Measurements from ENCODE around the gene KRT37. TPM values are rescaled to one million over a fixed set of nuclear protein-coding genes. Genes with fewer than 3 reads are reported as not detected.

Gene KRT37
- total and polyA plus RNA-seq, 2 of the 13 experiments (the other 11 are each of a cell fraction or from before 2014, with no cell fraction given), result 0.69 TPM; not detected in 1

DNA sequence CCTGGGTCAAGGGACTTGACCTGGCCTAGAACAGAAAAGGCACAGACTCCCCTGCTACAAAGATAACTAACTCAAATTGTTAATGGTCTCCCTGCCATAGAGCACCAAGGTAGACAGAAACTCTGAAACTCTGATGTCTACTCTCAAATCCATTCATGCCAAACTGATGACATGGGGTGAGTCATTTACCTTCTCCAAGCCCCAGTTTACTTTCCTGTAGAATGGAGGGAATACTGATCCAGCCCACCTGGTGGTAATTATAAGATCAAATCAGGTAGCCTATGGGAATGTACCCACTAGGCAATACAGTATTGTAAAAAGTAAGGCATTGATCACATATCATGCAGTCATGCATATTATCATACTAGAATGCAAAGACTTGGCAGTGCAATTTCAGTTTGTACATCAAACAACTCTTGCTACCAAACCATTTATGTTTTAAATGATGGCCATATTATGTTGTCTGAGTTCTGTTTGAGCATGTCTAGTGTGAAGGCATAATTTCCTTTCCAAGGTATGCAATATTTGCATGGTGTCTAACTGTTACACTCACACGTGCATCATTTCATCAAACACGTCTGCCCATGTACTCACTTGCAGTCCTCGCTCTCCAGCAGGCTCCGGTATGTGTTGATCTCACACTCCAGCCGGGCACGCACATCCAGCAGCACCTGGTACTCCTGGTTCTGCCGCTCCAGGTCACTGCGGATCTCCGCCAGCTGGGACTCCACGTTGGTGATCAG, 30.0 kb downstream of the KRT37 start (continued):
- TF ChIP-seq, protein P1, sequence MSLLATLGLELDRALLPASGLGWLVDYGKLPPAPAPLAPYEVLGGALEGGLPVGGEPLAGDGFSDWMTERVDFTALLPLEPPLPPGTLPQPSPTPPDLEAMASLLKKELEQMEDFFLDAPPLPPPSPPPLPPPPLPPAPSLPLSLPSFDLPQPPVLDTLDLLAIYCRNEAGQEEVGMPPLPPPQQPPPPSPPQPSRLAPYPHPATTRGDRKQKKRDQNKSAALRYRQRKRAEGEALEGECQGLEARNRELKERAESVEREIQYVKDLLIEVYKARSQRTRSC (CRISPR knock-in tag; IDR thresholded peaks at IDR 0.05; ENCODE audit: low read depth), result no peak
- TF ChIP-seq SOX13 (IDR thresholded peaks at IDR 0.05), result no peak
- no peak for TF ChIP-seq SOX13 (CRISPR knock-in tag; conservative IDR thresholded peaks at IDR 0.05 in 1 of 2, IDR thresholded peaks at IDR 0.05 in 1 of 2)
- TF ChIP-seq FOXJ3 (CRISPR knock-in tag; IDR thresholded peaks at IDR 0.05; ENCODE audit: borderline replicate concordance), result no peak
- TF ChIP-seq NR3C1 (CRISPR knock-in tag; IDR thresholded peaks at IDR 0.05), result no peak
- no peak for TF ChIP-seq ZSCAN20 (CRISPR knock-in tag; IDR thresholded peaks at IDR 0.05; ENCODE audit: borderline replicate concordance)
- TF ChIP-seq ZNF430 (CRISPR knock-in tag; IDR thresholded peaks at IDR 0.05), result no peak
- no peak for TF ChIP-seq PTBP1 (IDR thresholded peaks at IDR 0.05; ENCODE audit: low read depth, low read length, poor library complexity, severe bottlenecking)

- DNase-seq (ENCODE audit: low spot score) (no peak), ATAC-seq (no peak), FAIRE-seq (no peak)
- H3K9ac ChIP-seq (ENCODE audit: insufficient read depth, low read depth, low read length), result no peak overlapping the region
- no peaks in the 10 kb centered on the region for H3K4me1 ChIP-seq (ENCODE audit: insufficient read depth, low read length)
- H3K27ac ChIP-seq (ENCODE audit: extremely low read length, insufficient read depth, low read length), result no peak overlapping the region
- in situ Hi-C loops (cut with HindIII; ENCODE audit: extremely low pct_ligation_motif_present, low pct_unique_long_range_greater_than_20kb) (no loop called here), intact Hi-C loops (cut with micrococcal nuclease; ENCODE audit: unreplicated experiment) (no loop called here)
- ChIA-PET POLR2A (no interaction called here), CTCF (ENCODE audit: low intra/inter-chr PET ratio, low total read pairs) (no interaction called here)
- H2AFZ ChIP-seq (ENCODE audit: low read length), result no peak overlapping the region
- no peaks in the 10 kb centered on the region for H3K79me2 ChIP-seq (ENCODE audit: insufficient read depth, low read length)
- H4K20me1 ChIP-seq (ENCODE audit: insufficient read depth, low read length), result no peaks in the 10 kb centered on the region
- H3K9me3 ChIP-seq (ENCODE audit: low read length), result no peaks in the 10 kb centered on the region
- 52% methylated on average over 10 of the region's 10 CpGs for WGBS (ENCODE audit: low lambda C conversion rate)
- peaks cover 2 to 14% of the 10 kb centered on the region in 2 experiments; a peak in 3 of 5 replicates for H3K27me3 ChIP-seq (ENCODE audit: control insufficient read depth in 1 of 2, insufficient read depth in 2 of 2, low read length in 2 of 2)
- H3K36me3 ChIP-seq (replicated peaks in 1 of 2; ENCODE audit: control insufficient read depth in 1 of 2, insufficient read depth in 2 of 2, low read length in 2 of 2), result no peaks in the 10 kb centered on the region
- no TSS peak for BruUV-seq (replicated peaks)
- H3K4me3 ChIP-seq (replicated peaks in 1 of 3; ENCODE audit: insufficient read depth in 1 of 3, low read depth in 2 of 3, low read length in 3 of 3), result no peak overlapping the region
- no peak overlapping the region for H3K4me2 ChIP-seq (ENCODE audit: low read depth, low read length)
- no peak for TF ChIP-seq SSRP1 (CRISPR knock-in tag; IDR thresholded peaks at IDR 0.05)
- TF ChIP-seq ZBTB42 (CRISPR knock-in tag; IDR thresholded peaks at IDR 0.05), result no peak
- TF ChIP-seq, protein P2, sequence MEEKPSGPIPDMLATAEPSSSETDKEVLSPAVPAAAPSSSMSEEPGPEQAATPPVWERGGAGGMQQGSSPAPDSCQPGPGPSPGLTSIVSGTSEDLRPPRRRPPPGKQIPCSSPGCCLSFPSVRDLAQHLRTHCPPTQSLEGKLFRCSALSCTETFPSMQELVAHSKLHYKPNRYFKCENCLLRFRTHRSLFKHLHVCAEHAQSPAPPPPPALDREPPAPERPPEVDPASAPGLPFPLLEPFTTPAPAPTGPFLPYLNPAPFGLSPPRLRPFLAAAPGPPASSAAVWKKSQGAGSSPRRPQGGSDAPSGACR (CRISPR knock-in tag; IDR thresholded peaks at IDR 0.05), result no peak
- no peak for TF ChIP-seq ZNF768 (CRISPR knock-in tag; IDR thresholded peaks at IDR 0.05)
Measured at GRCh38 chr17:41393826-41394225, 30.6 kb downstream of the KRT37 start.

Measured in HepG2 (cell line).